GM06990 (cell line): ENCODE results near the gene BPIFB2.

Source experiments
- DNase-seq: peaks from one replicate; pipeline ENCODE4 v3.0.0-alpha.2; 2011; ENCODE audit not compliant: insufficient read length; ENCODE audit errors: extremely low read depth
- H3K27me3 ChIP-seq: replicated peaks from 2 replicates; pipeline ENCODE4 v1.6.0; 2011; ENCODE audit warnings: low read length; ENCODE audit not compliant: control insufficient read depth, insufficient read depth
- H3K36me3 ChIP-seq: 2 replicates; pipeline ENCODE4 v1.5.1; 2011; ENCODE audit warnings: low read length; ENCODE audit not compliant: control insufficient read depth, insufficient read depth
- H3K4me3 ChIP-seq: replicated peaks from 2 replicates; pipeline ENCODE4 v1.5.1; 2011; ENCODE audit warnings: low read depth, mild to moderate bottlenecking, control low read depth, low read length
- TF ChIP-seq, protein P1 (sequence below): IDR thresholded peaks from 2 replicates; pipeline ENCODE4 v1.5.1; 2011; ENCODE audit warnings: low read length, control low read depth, mild to moderate bottlenecking, inconsistent platforms; ENCODE audit not compliant: insufficient read depth, poor library complexity, severe bottlenecking

BPIFB2 gene

GRCh38 chr20:32966382-32966781 lies 41.1 kb upstream of the BPIFB2 start:
- Histone ChIP-seq H3K36me3 (no peaks in the 10 kb centered on the region), H3K4me3 (no peak overlapping the region), H3K27me3 (no peaks in the 10 kb centered on the region)
- TF ChIP-seq, protein P1, sequence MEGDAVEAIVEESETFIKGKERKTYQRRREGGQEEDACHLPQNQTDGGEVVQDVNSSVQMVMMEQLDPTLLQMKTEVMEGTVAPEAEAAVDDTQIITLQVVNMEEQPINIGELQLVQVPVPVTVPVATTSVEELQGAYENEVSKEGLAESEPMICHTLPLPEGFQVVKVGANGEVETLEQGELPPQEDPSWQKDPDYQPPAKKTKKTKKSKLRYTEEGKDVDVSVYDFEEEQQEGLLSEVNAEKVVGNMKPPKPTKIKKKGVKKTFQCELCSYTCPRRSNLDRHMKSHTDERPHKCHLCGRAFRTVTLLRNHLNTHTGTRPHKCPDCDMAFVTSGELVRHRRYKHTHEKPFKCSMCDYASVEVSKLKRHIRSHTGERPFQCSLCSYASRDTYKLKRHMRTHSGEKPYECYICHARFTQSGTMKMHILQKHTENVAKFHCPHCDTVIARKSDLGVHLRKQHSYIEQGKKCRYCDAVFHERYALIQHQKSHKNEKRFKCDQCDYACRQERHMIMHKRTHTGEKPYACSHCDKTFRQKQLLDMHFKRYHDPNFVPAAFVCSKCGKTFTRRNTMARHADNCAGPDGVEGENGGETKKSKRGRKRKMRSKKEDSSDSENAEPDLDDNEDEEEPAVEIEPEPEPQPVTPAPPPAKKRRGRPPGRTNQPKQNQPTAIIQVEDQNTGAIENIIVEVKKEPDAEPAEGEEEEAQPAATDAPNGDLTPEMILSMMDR: no peak
- DNase-seq: no peak

GRCh38 chr20:32966881-32967781 lies 40.4 kb upstream of the BPIFB2 start:
- no peak overlapping the region for H3K4me3 ChIP-seq
- TF ChIP-seq, protein P1: no peak
- DNase-seq: peak; percentile 32
- no peaks in the 10 kb centered on the region for H3K36me3 ChIP-seq
- no peaks in the 10 kb centered on the region for H3K27me3 ChIP-seq

- H3K4me3 ChIP-seq: no peak overlapping the region
- TF ChIP-seq, protein P1: no peak
- no peaks in the 10 kb centered on the region for H3K27me3 ChIP-seq
- no peaks in the 10 kb centered on the region for H3K36me3 ChIP-seq
- no peak for DNase-seq
These were observed 39.5 kb upstream of the BPIFB2 start for GRCh38 chr20:32967961-32968457.

- Histone ChIP-seq H3K36me3 (no peaks in the 10 kb centered on the region), H3K4me3 (no peak overlapping the region), H3K27me3 (no peaks in the 10 kb centered on the region)
- TF ChIP-seq, protein P1: no peak
- DNase-seq: no peak
These were observed 38.8 kb upstream of the BPIFB2 start for GRCh38 chr20:32968478-32969241.

GRCh38 chr20:32969356-32970114 lies 38.0 kb upstream of the BPIFB2 start:
- Histone ChIP-seq H3K27me3 (no peaks in the 10 kb centered on the region), H3K36me3 (no peaks in the 10 kb centered on the region), H3K4me3 (no peak overlapping the region)
- TF ChIP-seq, protein P1: no peak
- no peak for DNase-seq
